Peyer's patch (tissue), 4 donors: ENCODE data around the gene LGI2.

Source experiments
- POLR2A ChIP-seq, 2 donors: fragments of 450-650 bp; IDR thresholded peaks; one replicate each; pipeline ENCODE4 v1.5.1; 2017; ENCODE audit warnings: antibody characterized with exemption in 2 of 2, mild to moderate bottlenecking in 2 of 2, moderate library complexity in 2 of 2
- TF ChIP-seq, protein P1 (sequence below), 6 experiments: fragments of 450-650 bp in 4 of 6; fragments of 200-600 bp in 2 of 6; sonication (generic) in 1 of 6; IDR thresholded peaks; one replicate each; pipeline ENCODE4 v1.5.1; 2017 to 2019; ENCODE audit warnings: antibody characterized with exemption in 6 of 6, mild to moderate bottlenecking in 3 of 6, moderate library complexity in 1 of 6

DNA sequence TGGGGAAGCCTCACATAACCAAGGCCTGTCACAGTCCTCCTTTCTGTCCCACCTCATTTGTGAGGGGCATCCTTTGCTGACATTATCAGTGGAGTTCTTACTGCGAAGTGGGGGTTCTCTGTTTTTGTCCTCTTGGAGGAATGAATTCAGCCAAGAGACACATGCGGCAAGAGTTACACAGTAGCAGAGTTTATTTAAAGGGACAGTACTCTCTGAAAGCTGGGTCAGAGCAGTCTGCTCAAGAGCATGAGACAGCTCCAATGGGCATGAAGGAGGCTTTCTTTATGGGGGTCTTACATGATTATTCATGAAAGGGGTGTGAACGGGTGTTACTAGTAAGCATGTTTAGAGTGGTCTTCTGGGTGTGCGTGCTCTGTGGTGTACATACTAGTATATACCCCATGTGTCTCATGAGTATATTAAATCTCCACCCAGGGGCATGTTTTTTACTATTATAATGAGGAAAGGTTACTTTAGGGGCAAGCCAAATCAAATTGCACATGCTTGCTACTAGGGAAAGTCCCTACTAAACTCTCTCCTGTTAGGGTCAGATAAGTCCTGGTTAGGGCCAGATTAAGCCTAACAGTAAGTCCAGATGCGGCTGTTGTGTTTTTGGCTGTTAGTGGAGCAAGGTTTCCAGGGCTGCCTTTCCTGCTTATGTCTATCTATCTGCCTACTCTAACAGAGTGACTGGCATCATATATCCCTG lies 19.8 kb upstream of the LGI2 start:
- TF ChIP-seq, protein P1, sequence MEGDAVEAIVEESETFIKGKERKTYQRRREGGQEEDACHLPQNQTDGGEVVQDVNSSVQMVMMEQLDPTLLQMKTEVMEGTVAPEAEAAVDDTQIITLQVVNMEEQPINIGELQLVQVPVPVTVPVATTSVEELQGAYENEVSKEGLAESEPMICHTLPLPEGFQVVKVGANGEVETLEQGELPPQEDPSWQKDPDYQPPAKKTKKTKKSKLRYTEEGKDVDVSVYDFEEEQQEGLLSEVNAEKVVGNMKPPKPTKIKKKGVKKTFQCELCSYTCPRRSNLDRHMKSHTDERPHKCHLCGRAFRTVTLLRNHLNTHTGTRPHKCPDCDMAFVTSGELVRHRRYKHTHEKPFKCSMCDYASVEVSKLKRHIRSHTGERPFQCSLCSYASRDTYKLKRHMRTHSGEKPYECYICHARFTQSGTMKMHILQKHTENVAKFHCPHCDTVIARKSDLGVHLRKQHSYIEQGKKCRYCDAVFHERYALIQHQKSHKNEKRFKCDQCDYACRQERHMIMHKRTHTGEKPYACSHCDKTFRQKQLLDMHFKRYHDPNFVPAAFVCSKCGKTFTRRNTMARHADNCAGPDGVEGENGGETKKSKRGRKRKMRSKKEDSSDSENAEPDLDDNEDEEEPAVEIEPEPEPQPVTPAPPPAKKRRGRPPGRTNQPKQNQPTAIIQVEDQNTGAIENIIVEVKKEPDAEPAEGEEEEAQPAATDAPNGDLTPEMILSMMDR (IDR thresholded peaks at IDR 0.05) = no peak
- TF ChIP-seq POLR2A (IDR thresholded peaks at IDR 0.05) = no peak
